ENCODE data around the gene GRB10.
"Not testable (repeated sequence)": the region's sequence is repeated elsewhere in the genome, so short reads cannot be mapped to it uniquely, and the experiment has no call there.

GRB10 gene

DNA sequence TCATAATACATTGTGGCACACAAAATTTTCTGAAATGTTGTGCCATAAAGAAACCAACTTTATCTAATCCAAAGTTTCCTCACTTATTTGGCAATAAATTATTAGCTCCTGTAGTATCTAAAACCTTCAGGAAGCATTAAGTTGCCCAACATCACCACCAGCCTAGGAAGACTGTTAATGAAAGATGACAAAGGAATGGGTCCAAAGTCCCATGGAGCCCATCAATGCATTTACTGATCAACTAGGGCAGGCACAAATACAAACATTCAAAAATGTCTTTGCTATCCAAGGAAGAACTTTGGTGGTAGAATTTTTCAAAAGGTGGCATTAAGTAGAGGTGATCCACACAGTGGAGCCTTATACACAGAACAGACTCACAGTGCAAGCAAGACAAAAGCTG, 4.5 kb downstream of the GRB10 start:
- no peak for DNase-seq (ENCODE audit: low spot score)

GRCh38 chr7:50775836-50776235, 6.9 kb downstream of the GRB10 start:
- no peak for DNase-seq (ENCODE audit: low spot score)

- no peak for DNase-seq (ENCODE audit: low spot score)
Measured at GRCh38 chr7:50775231-50775630, 7.5 kb downstream of the GRB10 start.

DNA sequence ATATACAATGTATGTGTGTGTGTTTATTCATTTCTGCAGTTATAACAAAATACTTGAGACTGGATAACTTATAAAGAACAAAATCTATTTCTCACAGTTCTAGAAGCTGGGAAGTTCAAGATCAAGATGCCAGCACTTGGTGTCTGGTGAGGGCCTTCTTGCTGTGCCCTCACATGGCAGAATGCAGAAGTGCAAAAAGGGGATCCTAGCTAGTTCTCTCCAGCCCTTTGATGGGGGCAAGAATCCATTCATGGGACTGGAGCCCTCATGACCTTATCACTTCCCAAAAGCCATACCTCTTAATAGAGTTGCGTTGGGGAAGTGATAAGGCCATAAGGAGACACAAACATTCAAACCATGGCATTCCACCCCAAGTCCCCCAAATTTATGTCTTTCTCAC, 8.4 kb downstream of the GRB10 start:
- DNase-seq (ENCODE audit: low spot score), result no peak

DNA sequence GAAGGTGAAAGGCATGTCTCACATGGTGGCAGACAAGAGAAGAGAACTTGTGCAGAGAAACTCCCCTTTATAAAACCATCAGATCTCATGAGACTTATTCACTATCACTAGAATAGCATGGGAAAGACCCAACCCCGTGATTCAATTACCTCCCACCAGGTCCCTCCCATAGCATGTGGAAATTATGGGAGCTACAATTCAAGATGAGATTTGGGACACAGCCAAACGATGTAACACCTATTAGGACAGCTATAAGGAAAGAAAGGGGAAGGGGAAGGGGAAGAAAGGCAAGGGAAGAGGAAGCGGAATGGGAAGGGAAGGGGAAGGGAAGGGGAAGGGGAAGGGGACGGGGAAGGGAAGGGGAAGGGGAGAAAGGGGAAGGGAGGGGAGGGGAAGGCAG, 9.6 kb downstream of the GRB10 start:
- not testable (repeated sequence) for DNase-seq (ENCODE audit: low spot score)

DNA sequence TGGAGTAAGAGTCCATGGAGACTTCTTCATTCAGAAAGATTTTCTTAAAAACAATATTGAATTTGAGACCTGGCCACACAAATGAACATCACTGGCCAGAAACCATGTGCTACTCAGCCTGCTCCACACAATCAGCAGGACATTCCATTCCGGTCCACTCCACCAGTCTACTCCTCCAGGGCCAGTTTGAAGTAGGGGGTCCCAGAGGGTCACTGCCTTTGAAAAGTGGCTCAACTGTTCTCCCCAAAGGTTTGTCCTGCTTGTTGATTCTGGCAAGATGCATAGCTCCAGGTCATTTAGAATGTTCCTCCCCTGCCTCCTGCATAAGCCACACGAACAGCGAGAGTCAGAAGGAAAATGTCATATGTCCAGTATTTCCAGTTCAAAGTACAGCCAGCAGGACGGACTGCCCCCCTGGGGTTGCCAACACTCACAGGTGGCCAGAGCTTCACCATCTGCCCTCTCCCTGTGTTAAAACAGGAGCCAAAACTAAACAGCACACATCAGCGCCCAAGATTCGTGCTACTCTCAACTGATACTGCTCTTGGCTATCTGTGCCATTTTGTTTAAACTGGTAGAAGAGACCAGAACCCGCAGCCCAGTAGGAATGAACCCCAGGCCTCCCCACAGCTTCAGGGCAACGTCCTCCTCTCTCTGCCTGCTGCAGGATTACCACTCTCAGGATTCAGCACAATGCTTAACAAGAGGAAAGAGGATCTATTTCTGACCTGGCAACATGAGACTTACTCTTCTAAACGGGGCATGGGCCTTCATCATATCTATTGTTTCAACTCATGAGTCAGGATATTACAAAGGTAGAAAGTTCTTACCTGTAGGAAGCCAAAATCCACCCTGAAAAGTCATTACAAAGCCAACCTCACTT, 11.3 kb downstream of the GRB10 start:
- DNase-seq (ENCODE audit: low spot score), result no peak

GRCh38 chr7:50768485-50769474, 13.9 kb downstream of the GRB10 start:
- DNase-seq (ENCODE audit: low spot score), result no peak

DNA sequence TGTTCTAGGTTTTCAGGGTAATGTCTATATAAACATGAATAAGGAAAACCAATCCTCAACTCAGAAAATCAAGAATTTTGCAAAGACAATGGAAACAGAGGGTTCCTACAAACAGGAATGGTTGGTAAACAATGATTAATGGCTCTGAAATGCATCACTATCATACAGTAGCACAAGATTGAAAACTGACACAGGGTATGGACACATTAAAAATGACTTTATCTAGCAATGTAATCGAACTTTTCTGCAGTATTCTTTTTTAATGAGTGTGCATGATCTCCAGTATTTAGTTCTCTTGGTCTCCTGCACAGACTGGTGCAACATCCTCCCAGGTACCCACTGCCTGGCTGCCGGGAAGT, 15.9 kb downstream of the GRB10 start:
- DNase-seq (ENCODE audit: low spot score), result no peak

DNA sequence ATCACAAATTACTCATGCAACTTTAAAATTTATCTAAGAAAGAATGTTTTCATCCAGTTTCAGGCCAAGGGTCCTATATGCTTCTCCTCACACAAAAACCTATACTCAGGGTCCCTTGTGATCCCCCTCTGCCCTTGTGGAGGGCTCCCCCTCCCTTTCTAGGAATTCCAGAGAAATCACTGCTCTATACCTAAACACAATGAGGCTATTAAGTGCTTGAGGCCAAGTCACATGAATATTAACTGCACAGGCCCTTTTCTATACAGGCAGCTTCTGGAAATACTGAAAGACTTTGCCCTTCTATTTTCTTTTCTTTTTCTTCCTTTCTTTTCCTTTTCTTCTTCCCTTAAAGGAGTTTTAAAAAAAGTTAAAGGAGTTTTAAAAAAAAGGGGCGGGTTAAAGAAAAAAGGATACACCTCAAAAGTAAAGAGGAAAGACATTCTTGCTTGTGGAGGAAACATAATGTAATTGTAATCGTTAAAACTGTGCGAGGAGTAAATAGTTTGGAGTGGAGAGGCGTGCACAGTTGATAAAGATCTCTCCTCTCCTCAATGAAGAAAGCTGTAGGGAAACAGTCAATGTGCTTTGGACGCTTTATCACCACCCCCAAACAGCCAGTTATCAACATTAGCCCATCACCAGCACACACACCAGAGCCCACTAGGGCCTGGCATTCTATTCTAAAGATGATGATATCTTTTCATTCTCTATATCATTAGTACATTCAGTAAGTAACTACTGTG, 16.4 kb downstream of the GRB10 start:
- DNase-seq (ENCODE audit: low spot score), result no peak

GRCh38 chr7:50762337-50762736, 20.4 kb downstream of the GRB10 start:
- no peak for DNase-seq (ENCODE audit: low spot score)

GRCh38 chr7:50761713-50762112, 21.0 kb downstream of the GRB10 start:
- DNase-seq (ENCODE audit: low spot score), result no peak

DNA sequence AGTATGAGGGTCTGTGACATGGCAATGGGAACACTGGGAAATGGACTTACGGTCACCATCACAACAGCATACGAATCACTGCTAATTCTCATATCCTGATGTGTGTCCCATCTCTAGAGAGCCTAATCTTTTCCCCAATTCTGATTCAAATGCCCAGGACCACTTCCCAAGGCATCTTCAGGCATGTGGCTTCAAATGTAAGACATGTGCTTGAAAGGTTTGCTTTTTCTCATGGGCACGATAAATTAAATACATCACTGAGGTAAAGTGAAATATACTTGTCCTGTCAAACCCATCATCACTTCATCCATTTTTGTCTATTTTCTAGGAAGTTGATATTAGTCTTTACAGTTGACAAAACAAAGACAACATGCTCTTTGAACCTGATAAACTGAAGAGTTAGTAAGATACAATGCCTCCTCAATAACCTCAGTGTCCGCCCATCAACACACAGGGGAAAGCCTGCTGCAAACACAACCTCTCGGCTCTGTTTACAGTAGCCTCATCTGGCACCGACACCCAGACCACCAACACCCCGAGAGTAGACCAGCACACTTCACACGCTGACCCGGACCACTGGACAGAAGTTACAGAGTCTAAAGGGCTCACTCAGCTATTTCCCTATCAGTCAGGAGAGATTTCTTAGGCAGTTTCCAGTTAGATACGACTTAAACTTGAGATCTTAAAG, 24.8 kb downstream of the GRB10 start:
- no peak for DNase-seq (ENCODE audit: low spot score)

- DNase-seq (ENCODE audit: low spot score), result no peak
Measured at GRCh38 chr7:50756180-50756579, 26.5 kb downstream of the GRB10 start.

GRCh38 chr7:50754684-50755083, 28.0 kb downstream of the GRB10 start:
- no peak for DNase-seq (ENCODE audit: low spot score)

DNA sequence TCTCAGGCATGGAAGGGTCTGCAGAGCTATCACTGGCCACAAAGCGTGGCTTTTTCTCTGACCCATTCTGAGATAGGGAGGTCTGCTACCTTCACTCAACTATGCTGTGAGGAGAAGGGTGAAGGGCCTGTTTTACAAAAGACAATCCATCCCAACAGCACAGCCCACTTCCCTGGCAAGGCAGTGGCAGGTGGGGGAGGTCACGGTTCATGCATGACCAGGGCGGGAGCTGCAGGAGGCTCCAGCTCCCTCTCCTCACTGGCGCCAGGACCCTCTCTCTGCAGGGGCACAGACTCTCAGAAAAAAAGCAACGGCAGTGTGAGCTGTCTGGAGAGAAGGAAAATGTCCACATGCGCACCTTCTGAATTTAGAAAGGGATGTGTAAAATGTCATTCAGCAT, 28.5 kb downstream of the GRB10 start:
- DNase-seq (ENCODE audit: low spot score), result no peak

DNA sequence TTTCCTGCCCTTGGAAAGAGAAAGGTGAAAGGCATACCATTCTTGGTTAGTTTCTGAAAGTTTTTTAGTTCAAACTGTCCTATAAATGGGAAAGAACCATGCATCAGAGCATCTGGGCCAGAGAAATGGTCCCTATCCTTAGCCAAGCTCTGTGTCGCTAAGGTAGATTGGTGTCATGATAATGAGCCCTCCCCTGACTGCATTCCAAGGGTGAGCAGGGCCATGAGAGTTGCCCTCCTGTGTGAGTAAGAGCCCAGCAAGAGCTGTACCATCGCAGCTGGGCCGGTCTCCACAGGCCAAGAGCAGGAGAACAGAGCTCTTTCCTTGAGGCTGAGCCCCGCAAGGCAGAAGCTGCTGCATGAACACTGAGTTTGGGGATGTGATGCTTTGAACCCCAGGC, 30.3 kb downstream of the GRB10 start:
- DNase-seq (ENCODE audit: low spot score), result no peak

GRCh38 chr7:50751146-50751545, 31.6 kb downstream of the GRB10 start:
- DNase-seq (ENCODE audit: low spot score), result no peak

GRCh38 chr7:50749896-50750295, 32.8 kb downstream of the GRB10 start:
- DNase-seq (ENCODE audit: low spot score), result no peak

GRCh38 chr7:50748472-50748871, 34.2 kb downstream of the GRB10 start:
- DNase-seq (ENCODE audit: low spot score), result no peak

- no peak for DNase-seq (ENCODE audit: low spot score)
Measured at GRCh38 chr7:50745835-50746234, 36.9 kb downstream of the GRB10 start.

GRCh38 chr7:50745336-50745735, 37.4 kb downstream of the GRB10 start:
- DNase-seq (ENCODE audit: low spot score), result no peak

DNA sequence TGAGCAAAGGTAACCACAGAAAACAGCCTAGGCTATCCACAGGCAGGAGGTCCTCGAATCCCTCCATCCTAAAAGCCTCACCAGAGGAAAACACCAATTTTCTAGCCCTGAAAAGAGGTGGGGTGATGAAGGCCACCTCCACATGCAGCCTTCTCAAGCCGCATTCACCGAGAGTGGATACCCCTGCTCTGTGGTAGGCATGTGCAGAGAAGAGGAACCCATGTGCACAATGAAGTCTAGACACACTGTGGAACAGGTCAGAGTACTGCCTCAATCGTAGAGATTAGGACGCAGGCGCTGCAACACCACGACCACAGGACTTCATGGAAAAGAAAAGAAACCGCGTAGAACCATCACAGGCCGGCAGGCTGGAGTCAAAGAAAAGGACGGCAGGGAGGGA, 38.8 kb downstream of the GRB10 start:
- DNase-seq (ENCODE audit: low spot score), result no peak

All from AG08395 (cell line).